Peyer's patch (tissue), 4 donors: ENCODE measurements around the gene CHAD. TPM values are rescaled to one million over a fixed set of nuclear protein-coding genes. Genes with fewer than 3 reads are reported as not detected.

Experiments used
- DNase-seq, 3 donors: peaks; one replicate each; pipeline ENCODE4 v3.0.0-alpha.2; 2017 to 2019
- H3K27ac ChIP-seq, 4 donors: fragments of 200-600 bp; sonication (generic); one replicate each; pipeline ENCODE4 v1.5.1; 2016 to 2019
- H3K27me3 ChIP-seq, 2 donors: fragments of 200-600 bp; sonication (generic); one replicate each; pipeline ENCODE4 v1.5.1; 2019
- H3K36me3 ChIP-seq, 3 donors: fragments of 200-600 bp; sonication (generic); one replicate each; pipeline ENCODE4 v1.5.1; 2016 to 2019
- H3K4me1 ChIP-seq, 4 donors: fragments of 200-600 bp; sonication (generic); one replicate each; pipeline ENCODE4 v1.5.1; 2016 to 2019
- H3K4me3 ChIP-seq, 4 donors: fragments of 200-600 bp; sonication (generic); 1 replicate in 3 of 4; 2 replicates in 1 of 4; pipeline ENCODE4 v1.5.1; 2016 to 2019; ENCODE audit warnings: mild to moderate bottlenecking in 1 of 4
- H3K9me3 ChIP-seq, 4 donors: fragments of 200-600 bp; sonication (generic); one replicate each; pipeline ENCODE4 v1.5.1; 2016 to 2019; ENCODE audit warnings: mild to moderate bottlenecking in 1 of 4
- CTCF ChIP-seq, 6 experiments: fragments of 450-650 bp in 4 of 6; fragments of 200-600 bp in 2 of 6; sonication (generic) in 1 of 6; IDR thresholded peaks; one replicate each; pipeline ENCODE4 v1.5.1; 2017 to 2019; ENCODE audit warnings: antibody characterized with exemption in 6 of 6, mild to moderate bottlenecking in 3 of 6, moderate library complexity in 1 of 6
- POLR2A ChIP-seq, 2 donors: fragments of 450-650 bp; IDR thresholded peaks; one replicate each; pipeline ENCODE4 v1.5.1; 2017; ENCODE audit warnings: antibody characterized with exemption in 2 of 2, mild to moderate bottlenecking in 2 of 2, moderate library complexity in 2 of 2
- total RNA-seq, 4 donors: library from RNA; depleted of rRNA; stranded (reverse); fragments of >200 nt; gene quantifications; one replicate each; pipeline ENCODE4 v1.1.0, GENCODE V29; 2016

Gene CHAD
- total RNA-seq, 4 donors from 2014 or later: 7.4 to 24.6 (median 14.7) TPM

- DNase-seq: peak in 1 of 3 donors; percentile 31
- no peaks in the 10 kb centered on the region for H3K9me3 ChIP-seq
- no peak overlapping the region for H3K27ac ChIP-seq
- peaks cover 0 to 14% (median 5%) of the 10 kb centered on the region in 4 donors for H3K4me1 ChIP-seq
- no peak for TF ChIP-seq POLR2A (IDR thresholded peaks at IDR 0.05)
- TF ChIP-seq CTCF (IDR thresholded peaks at IDR 0.05): no peak
- H3K36me3 ChIP-seq: peaks cover 0 to 32% (median 0%) of the 10 kb centered on the region in 3 donors
- no peak overlapping the region for H3K4me3 ChIP-seq
- H3K27me3 ChIP-seq: no peaks in the 10 kb centered on the region
These were observed 14.6 kb upstream of the CHAD start for GRCh38 chr17:50483266-50483665.

- Histone ChIP-seq H3K4me3 (no peak overlapping the region), H3K4me1 (peaks cover 0 to 21% (median 5%) of the 10 kb centered on the region in 4 donors), H3K36me3 (peaks cover 0 to 32% (median 0%) of the 10 kb centered on the region in 3 donors), H3K27ac (peak overlapping the region in 2 of 4 donors; percentile 58 to 70), H3K27me3 (no peaks in the 10 kb centered on the region), H3K9me3 (no peaks in the 10 kb centered on the region)
- peak; percentile 70 to 95 (median 93) for DNase-seq
- TF ChIP-seq CTCF (IDR thresholded peaks at IDR 0.05): peak; percentile 56 to 97 (median 90)
- no peak for TF ChIP-seq POLR2A (IDR thresholded peaks at IDR 0.05)
These were observed 13.8 kb upstream of the CHAD start for GRCh38 chr17:50482516-50482915.

- Histone ChIP-seq H3K4me3 (no peak overlapping the region), H3K4me1 (peaks cover 0 to 21% (median 5%) of the 10 kb centered on the region in 4 donors), H3K27ac (no peak overlapping the region), H3K36me3 (peaks cover 0 to 32% (median 0%) of the 10 kb centered on the region in 3 donors), H3K27me3 (no peaks in the 10 kb centered on the region), H3K9me3 (no peaks in the 10 kb centered on the region)
- DNase-seq: no peak
- no peak for TF ChIP-seq CTCF (IDR thresholded peaks at IDR 0.05)
These were observed 13.4 kb upstream of the CHAD start for GRCh38 chr17:50482110-50482509.

- H3K27me3 ChIP-seq: no peaks in the 10 kb centered on the region
- peaks cover 0 to 21% (median 5%) of the 10 kb centered on the region in 4 donors for H3K4me1 ChIP-seq
- H3K9me3 ChIP-seq: no peaks in the 10 kb centered on the region
- peaks cover 0 to 32% (median 0%) of the 10 kb centered on the region in 3 donors for H3K36me3 ChIP-seq
- H3K27ac ChIP-seq: no peak overlapping the region
- no peak for DNase-seq
- TF ChIP-seq CTCF (IDR thresholded peaks at IDR 0.05): no peak
- TF ChIP-seq POLR2A (IDR thresholded peaks at IDR 0.05): no peak
- H3K4me3 ChIP-seq: no peak overlapping the region
These were observed 13.0 kb upstream of the CHAD start for GRCh38 chr17:50481648-50482047.

- no peak for DNase-seq
- Histone ChIP-seq H3K4me3 (no peak overlapping the region), H3K27ac (peak overlapping the region in 1 of 4 donors; percentile 54), H3K4me1 (peaks cover 0 to 21% (median 5%) of the 10 kb centered on the region in 4 donors), H3K36me3 (peaks cover 0 to 32% (median 0%) of the 10 kb centered on the region in 3 donors), H3K27me3 (no peaks in the 10 kb centered on the region), H3K9me3 (no peaks in the 10 kb centered on the region)
- no peak for TF ChIP-seq POLR2A (IDR thresholded peaks at IDR 0.05)
- peak in 2 of 6 experiments; percentile 7 to 11 for TF ChIP-seq CTCF (IDR thresholded peaks at IDR 0.05)
These were observed 12.3 kb upstream of the CHAD start for GRCh38 chr17:50480854-50481490.
